PC-3 (cell line): ENCODE measurements around the gene IGDCC3. TPM values are rescaled to one million over a fixed set of nuclear protein-coding genes. Genes with fewer than 3 reads are reported as not detected.

Source experiments
- ATAC-seq: fragments of 200-7000 bp; cut with Tn5 transposase; 2 replicates; pipeline ENCODE4 v1.9.1; 2020; ENCODE audit warnings: mild to moderate bottlenecking, moderate library complexity
- BruUV-seq: library from RNA; stranded (reverse); fragments of 400-500 nt; replicated peaks from 2 replicates; lab custom pipeline; 2021; lab: Mats Ljungman, UMichigan
- CTCF ChIA-PET: fragments of 300-600 bp; sonication (Branson Sonifier 250); formaldehyde crosslinking; loops from one replicate; lab custom pipeline; 2022; ENCODE audit warnings: antibody characterized with exemption; lab: Charles Lee
- POLR2A ChIA-PET: fragments of 300-600 bp; sonication (Branson Sonifier 250); formaldehyde crosslinking; loops from one replicate; lab custom pipeline; 2022; ENCODE audit warnings: antibody characterized with exemption; ENCODE audit not compliant: unreplicated experiment; lab: Charles Lee
- DNase-seq: peaks from one replicate; pipeline ENCODE4 v3.0.0-alpha.2; 2015
- H2AFZ ChIP-seq: fragments of 300-600 bp; sonication (generic); 2 replicates; pipeline ENCODE4 v1.6.0; 2016; ENCODE audit warnings: antibody characterized with exemption, low read length
- H3F3A ChIP-seq: fragments of 300-600 bp; sonication (generic); one replicate; pipeline ENCODE4 v1.6.0; 2017; ENCODE audit warnings: antibody characterized with exemption, low read length, control low read depth, mild to moderate bottlenecking; ENCODE audit not compliant: unreplicated experiment
- H3K27ac ChIP-seq: fragments of 300-600 bp; sonication (generic); 2 replicates; pipeline ENCODE4 v1.5.1; 2016; ENCODE audit warnings: mild to moderate bottlenecking, low read length
- H3K27me3 ChIP-seq: fragments of 300-600 bp; sonication (generic); 2 replicates; pipeline ENCODE4 v1.6.1; 2016; ENCODE audit warnings: low read length, mixed read lengths
- H3K36me3 ChIP-seq: fragments of 300-600 bp; sonication (generic); 2 replicates; pipeline ENCODE4 v1.6.1; 2016; ENCODE audit warnings: low read depth, mixed run types, low read length, mixed read lengths
- H3K4me1 ChIP-seq: fragments of 300-600 bp; sonication (generic); 2 replicates; pipeline ENCODE4 v1.5.1; 2016; ENCODE audit warnings: low read length; ENCODE audit not compliant: insufficient read depth
- H3K4me2 ChIP-seq: fragments of 300-600 bp; sonication (generic); 2 replicates; pipeline ENCODE4 v1.6.0; 2016; ENCODE audit warnings: low read length
- H3K4me3 ChIP-seq: fragments of 300-600 bp; sonication (generic); 2 replicates; pipeline ENCODE4 v1.5.1; 2016; ENCODE audit warnings: mild to moderate bottlenecking, low read length, mixed read lengths
- H3K79me2 ChIP-seq: fragments of 300-600 bp; sonication (generic); 2 replicates; pipeline ENCODE4 v1.6.1; 2017; ENCODE audit warnings: low read length, mixed read lengths
- H3K9ac ChIP-seq: fragments of 300-600 bp; sonication (generic); 2 replicates; pipeline ENCODE4 v1.6.0; 2016; ENCODE audit warnings: mild to moderate bottlenecking, low read length
- H3K9me2 ChIP-seq: fragments of 300-600 bp; sonication (generic); replicated peaks from 2 replicates; pipeline ENCODE4 v1.6.1; 2016; ENCODE audit warnings: mixed run types, low read length, mixed read lengths
- H3K9me3 ChIP-seq: fragments of 300-600 bp; sonication (generic); 2 replicates; pipeline ENCODE4 v1.6.1; 2016; ENCODE audit warnings: low read length, mixed read lengths
- H4K20me1 ChIP-seq: fragments of 300-600 bp; sonication (generic); 2 replicates; pipeline ENCODE4 v1.6.1; 2016; ENCODE audit warnings: low read length, mixed read lengths
- EZH2 ChIP-seq: fragments of 300-600 bp; sonication (generic); IDR thresholded peaks from one replicate; pipeline ENCODE4 v1.6.1; 2017; ENCODE audit warnings: antibody characterized with exemption, mild to moderate bottlenecking, low read length; ENCODE audit not compliant: unreplicated experiment
- EZH2phosphoT487 ChIP-seq: fragments of 300-600 bp; sonication (generic); IDR thresholded peaks from 2 replicates; pipeline ENCODE4 v1.6.1; 2018; ENCODE audit warnings: mild to moderate bottlenecking, antibody characterized with exemption, low read length, borderline replicate concordance
- intact Hi-C: fragments of 100-400 bp; cut with micrococcal nuclease; formaldehyde crosslinking; loops from 2 replicates; pipeline ENCODE4 v1.9.0; 2023
- total RNA-seq: library from RNA; depleted of rRNA; stranded (reverse); fragments of >200 nt; gene quantifications from 2 replicates; pipeline ENCODE4 v1.2.3, GENCODE V29; 2014
- TF ChIP-seq, protein P1 (sequence below): fragments of 300-600 bp; sonication (generic); conservative IDR thresholded peaks from 2 replicates; pipeline ENCODE4 v1.5.1; 2017; ENCODE audit warnings: antibody characterized with exemption, low read depth, mild to moderate bottlenecking, low read length

The IGDCC3 gene
- total RNA-seq, 1 experiment from 2014 or later: not detected

DNA sequence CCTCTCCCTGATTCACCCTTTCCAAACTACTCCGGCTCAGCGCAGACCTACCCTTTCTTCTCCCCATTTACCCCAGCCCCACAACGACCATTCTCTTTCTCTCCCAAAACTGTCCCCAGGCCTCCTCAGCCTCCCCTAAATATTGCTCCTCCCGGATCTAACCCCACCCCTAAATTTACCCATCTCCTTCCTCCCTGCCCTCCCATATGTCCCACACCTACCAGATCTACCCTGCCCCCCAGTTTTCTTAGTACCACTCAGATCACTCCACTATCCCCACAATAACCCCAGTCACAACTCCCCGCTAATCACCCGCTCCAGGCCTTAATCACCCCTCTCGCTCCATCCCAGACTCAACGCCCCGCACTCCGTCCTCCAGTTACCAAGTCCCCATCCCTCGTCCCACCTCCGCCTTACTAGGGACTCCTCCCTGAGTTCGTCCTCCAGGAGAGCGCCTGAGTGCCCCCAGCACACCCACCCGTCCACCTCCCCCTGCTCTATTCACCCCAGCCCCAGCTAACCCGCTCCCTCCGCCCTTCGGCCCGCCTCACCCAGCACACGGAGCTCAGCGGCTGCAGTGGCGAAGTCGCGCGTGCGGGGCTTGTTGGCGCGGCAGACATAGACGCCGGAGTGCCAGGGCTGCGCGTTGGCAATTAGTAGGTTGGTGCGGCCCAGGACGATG is 18.6 kb upstream of the IGDCC3 start:
- intact Hi-C loops: no loop called here
- CTCF ChIA-PET: no interaction called here
- POLR2A ChIA-PET: no interaction called here
- ATAC-seq (no peak), DNase-seq (no peak)
- H3K9ac ChIP-seq: no peak overlapping the region
- no peak overlapping the region for H2AFZ ChIP-seq
- no peaks in the 10 kb centered on the region for H4K20me1 ChIP-seq
- no TSS peak for BruUV-seq
- H3K4me2 ChIP-seq: no peak overlapping the region
- no peaks in the 10 kb centered on the region for H3K36me3 ChIP-seq
- no peaks in the 10 kb centered on the region for H3K4me1 ChIP-seq
- H3K9me3 ChIP-seq: no peaks in the 10 kb centered on the region
- no peak overlapping the region for H3K4me3 ChIP-seq
- no peak overlapping the region for H3K27ac ChIP-seq
- H3F3A ChIP-seq: no peaks in the 10 kb centered on the region
- no peaks in the 10 kb centered on the region for H3K9me2 ChIP-seq
- no peak for TF ChIP-seq EZH2phosphoT487
- TF ChIP-seq, protein P1, sequence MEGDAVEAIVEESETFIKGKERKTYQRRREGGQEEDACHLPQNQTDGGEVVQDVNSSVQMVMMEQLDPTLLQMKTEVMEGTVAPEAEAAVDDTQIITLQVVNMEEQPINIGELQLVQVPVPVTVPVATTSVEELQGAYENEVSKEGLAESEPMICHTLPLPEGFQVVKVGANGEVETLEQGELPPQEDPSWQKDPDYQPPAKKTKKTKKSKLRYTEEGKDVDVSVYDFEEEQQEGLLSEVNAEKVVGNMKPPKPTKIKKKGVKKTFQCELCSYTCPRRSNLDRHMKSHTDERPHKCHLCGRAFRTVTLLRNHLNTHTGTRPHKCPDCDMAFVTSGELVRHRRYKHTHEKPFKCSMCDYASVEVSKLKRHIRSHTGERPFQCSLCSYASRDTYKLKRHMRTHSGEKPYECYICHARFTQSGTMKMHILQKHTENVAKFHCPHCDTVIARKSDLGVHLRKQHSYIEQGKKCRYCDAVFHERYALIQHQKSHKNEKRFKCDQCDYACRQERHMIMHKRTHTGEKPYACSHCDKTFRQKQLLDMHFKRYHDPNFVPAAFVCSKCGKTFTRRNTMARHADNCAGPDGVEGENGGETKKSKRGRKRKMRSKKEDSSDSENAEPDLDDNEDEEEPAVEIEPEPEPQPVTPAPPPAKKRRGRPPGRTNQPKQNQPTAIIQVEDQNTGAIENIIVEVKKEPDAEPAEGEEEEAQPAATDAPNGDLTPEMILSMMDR: no peak
- TF ChIP-seq EZH2: no peak
- H3K27me3 ChIP-seq: no peaks in the 10 kb centered on the region
- H3K79me2 ChIP-seq: no peaks in the 10 kb centered on the region

DNA sequence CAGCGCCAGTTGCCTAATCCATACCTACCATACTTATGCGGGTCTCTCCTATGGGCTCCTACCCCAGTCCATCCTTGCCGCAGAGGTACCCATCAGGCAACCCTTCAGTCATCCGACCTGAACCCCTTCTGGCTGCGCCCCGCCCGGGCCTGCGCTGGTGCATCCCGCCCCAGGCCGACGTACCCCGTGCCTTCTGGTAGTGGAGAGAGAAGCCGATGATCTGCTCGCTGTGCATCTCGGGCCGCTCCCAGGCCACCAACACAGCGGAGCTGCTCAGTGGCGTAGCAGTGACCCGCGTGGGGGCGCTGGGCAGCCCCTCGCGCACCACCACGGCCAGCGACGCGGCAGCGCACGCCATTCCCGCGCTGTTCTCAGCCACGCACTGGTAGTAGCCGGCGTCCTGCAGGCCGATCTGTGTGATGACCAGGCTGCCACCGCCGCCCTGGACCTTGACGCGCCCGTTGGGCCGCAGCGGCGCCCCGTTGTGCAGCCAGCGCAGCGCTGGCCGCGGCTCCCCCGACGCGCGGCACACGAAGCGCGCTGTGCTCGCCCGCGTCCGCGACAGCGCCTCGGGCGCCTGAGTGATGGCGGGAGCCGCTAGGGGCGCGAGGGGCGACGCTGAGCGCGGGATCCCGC is 17.9 kb upstream of the IGDCC3 start:
- no peaks in the 10 kb centered on the region for H3K9me2 ChIP-seq
- no peak overlapping the region for H2AFZ ChIP-seq
- intact Hi-C loops: no loop called here
- H4K20me1 ChIP-seq: no peaks in the 10 kb centered on the region
- H3K9me3 ChIP-seq: no peaks in the 10 kb centered on the region
- ATAC-seq (no peak), DNase-seq (no peak)
- CTCF ChIA-PET: no interaction called here
- no peak overlapping the region for H3K4me3 ChIP-seq
- TF ChIP-seq EZH2phosphoT487: no peak
- no peak for TF ChIP-seq EZH2
- TF ChIP-seq, protein P1: no peak
- H3K27me3 ChIP-seq: no peaks in the 10 kb centered on the region
- POLR2A ChIA-PET: no interaction called here
- H3K9ac ChIP-seq: no peak overlapping the region
- no peaks in the 10 kb centered on the region for H3F3A ChIP-seq
- H3K36me3 ChIP-seq: no peaks in the 10 kb centered on the region
- BruUV-seq: no TSS peak
- no peaks in the 10 kb centered on the region for H3K79me2 ChIP-seq
- H3K27ac ChIP-seq: no peak overlapping the region
- no peak overlapping the region for H3K4me2 ChIP-seq
- no peaks in the 10 kb centered on the region for H3K4me1 ChIP-seq

DNA sequence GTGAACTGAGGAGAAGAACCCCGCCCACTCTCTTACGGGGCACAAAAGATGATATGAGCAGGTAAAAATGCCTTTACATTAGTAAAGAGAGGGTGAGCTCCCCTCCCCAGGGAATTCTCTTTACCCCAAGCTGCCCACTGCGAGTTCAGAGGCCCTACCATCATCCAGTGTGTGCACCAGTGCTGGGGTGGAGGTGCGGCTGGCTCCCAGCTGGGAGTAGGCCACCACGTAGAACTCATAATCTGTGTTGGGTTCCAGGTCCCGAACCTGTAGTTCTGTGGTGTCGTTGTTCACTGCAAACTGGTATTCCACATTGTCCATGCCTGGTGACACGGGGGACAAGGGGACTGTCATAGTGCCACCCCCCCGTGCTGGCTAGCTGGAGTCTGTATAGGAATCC is 17.1 kb upstream of the IGDCC3 start:
- TF ChIP-seq EZH2 (no peak), EZH2phosphoT487 (no peak)
- TF ChIP-seq, protein P1: no peak
- Histone ChIP-seq H3K27ac (no peak overlapping the region), H3K27me3 (no peaks in the 10 kb centered on the region), H3F3A (no peaks in the 10 kb centered on the region), H3K4me1 (no peaks in the 10 kb centered on the region), H2AFZ (no peak overlapping the region), H3K79me2 (no peaks in the 10 kb centered on the region), H3K9me2 (no peaks in the 10 kb centered on the region), H3K4me2 (no peak overlapping the region), H3K36me3 (no peaks in the 10 kb centered on the region), H3K9ac (no peak overlapping the region), H3K4me3 (no peak overlapping the region), H4K20me1 (no peaks in the 10 kb centered on the region), H3K9me3 (no peaks in the 10 kb centered on the region)
- no TSS peak for BruUV-seq
- ChIA-PET POLR2A (no interaction called here), CTCF (no interaction called here)
- ATAC-seq (no peak), DNase-seq (no peak)
- intact Hi-C loops: no loop called here
